ENCODE results near the gene PXN. TPM values are rescaled to one million over a fixed set of nuclear protein-coding genes. Genes with fewer than 3 reads are reported as not detected.
"Not testable (repeated sequence)": the region's sequence is repeated elsewhere in the genome, so short reads cannot be mapped to it uniquely, and the experiment has no call there.

PXN gene
- total RNA-seq, 2 experiments from 2014 or later: 74.0 to 75.0 TPM

DNA sequence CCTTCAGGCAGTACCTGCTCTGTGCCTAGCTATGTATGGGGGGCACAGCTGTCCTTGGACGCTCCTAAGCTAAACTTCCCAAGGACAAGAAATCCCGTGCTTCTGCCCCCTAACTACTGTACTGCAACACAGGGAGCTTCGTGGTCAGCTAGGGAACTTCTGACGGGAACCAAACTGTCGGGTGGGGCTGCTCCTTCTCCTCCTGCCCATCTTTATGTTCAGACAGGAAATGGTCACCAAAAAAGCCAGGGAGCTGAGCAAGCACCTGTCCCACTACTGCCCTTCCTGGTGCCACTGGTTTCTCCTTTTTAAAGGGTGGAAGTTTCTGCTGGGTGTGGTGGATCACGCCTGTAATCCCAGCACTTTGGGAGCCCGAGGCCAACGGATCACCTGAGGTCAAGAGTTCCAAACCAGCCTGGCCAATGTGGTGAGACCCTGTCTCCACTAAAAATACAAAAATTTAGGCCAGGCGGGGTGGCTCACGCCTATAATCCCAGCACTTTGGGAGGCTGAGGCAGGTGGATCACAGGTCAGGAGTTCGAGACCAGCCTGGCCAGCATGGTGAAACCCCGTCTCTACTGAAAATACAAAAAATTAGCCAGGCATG is 26.6 kb downstream of the PXN start:
- Mint-ChIP-seq H3K27ac (peak overlapping the region; percentile 23), H3K27me3 (no peaks in the 10 kb centered on the region), H3K4me1 (ENCODE audit: low read depth) (peaks cover 80% of the 10 kb centered on the region), H3K9me3 (no peaks in the 10 kb centered on the region), H3K4me3 (no peak overlapping the region), H3K36me3 (no peaks in the 10 kb centered on the region)
- intact Hi-C loops (cut with micrococcal nuclease): no loop called here
- CTCF ChIA-PET: interaction anchor here (2.1 to 10.8 kb wide), 3 partner anchors 10 to 26 kb away, joined by 9 to 111 read pairs (median 57); partner anchors contain the start of gene PXN
- no peak for DNase-seq
- POLR2A ChIA-PET: interaction anchor here (1.0 to 3.8 kb wide), 4 partner anchors 13 to 53 kb away, joined by 3 to 21 read pairs (median 4); partner anchors contain the start of genes RNU4-1 and RNU4-2

DNA sequence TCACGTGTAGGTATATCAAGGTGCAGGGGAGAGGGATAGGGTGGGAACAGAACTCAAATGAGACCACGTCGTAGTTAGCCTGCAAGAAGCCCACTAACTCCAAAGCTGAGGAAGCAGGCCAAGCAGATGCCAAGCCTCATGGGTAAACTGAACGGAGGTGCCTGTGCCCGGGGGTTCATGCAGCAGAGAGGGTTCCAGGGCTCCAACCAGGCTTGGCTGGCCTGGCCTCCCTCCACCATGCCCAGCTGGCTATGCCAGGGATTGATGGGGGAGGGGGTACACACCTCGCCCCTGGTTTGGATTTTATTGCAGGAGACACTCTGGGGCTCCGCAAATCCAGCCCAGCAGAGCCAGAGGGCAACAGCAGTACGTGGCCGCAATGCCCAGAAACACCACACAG is 27.3 kb downstream of the PXN start:
- H3K27ac Mint-ChIP-seq: peak overlapping the region; percentile 33
- ChIA-PET CTCF (interaction anchor here (2.1 to 10.8 kb wide), 3 partner anchors 9 to 27 kb away, joined by 9 to 111 read pairs (median 57); partner anchors contain the start of gene PXN), POLR2A (interaction anchor here (1.0 to 3.8 kb wide), 3 partner anchors 14 to 54 kb away, joined by 3 to 21 read pairs (median 4); partner anchors contain the start of genes RNU4-1 and RNU4-2)
- DNase-seq: no peak
- peaks cover 83% of the 10 kb centered on the region for H3K4me1 Mint-ChIP-seq (ENCODE audit: low read depth)
- no peaks in the 10 kb centered on the region for H3K27me3 Mint-ChIP-seq
- H3K9me3 Mint-ChIP-seq: no peaks in the 10 kb centered on the region
- intact Hi-C loops (cut with micrococcal nuclease): no loop called here
- no peak overlapping the region for H3K4me3 Mint-ChIP-seq
- H3K36me3 Mint-ChIP-seq: no peaks in the 10 kb centered on the region

GRCh38 chr12:120237360-120238171 is 28.0 kb downstream of the PXN start:
- no peak overlapping the region for H3K4me3 Mint-ChIP-seq
- CTCF ChIA-PET: interaction anchor here (2.1 to 10.8 kb wide), 4 partner anchors 9 to 27 kb away, joined by 7 to 111 read pairs (median 33); partner anchors contain the start of gene PXN
- no peaks in the 10 kb centered on the region for H3K36me3 Mint-ChIP-seq
- POLR2A ChIA-PET: interaction anchor here (1.0 to 3.8 kb wide), 3 partner anchors 14 to 54 kb away, joined by 3 to 21 read pairs (median 4); partner anchors contain the start of genes RNU4-1 and RNU4-2
- peaks cover 85% of the 10 kb centered on the region for H3K4me1 Mint-ChIP-seq (ENCODE audit: low read depth)
- no peak for DNase-seq
- H3K27me3 Mint-ChIP-seq: no peaks in the 10 kb centered on the region
- intact Hi-C loops (cut with micrococcal nuclease): no loop called here
- peak overlapping the region; percentile 33 for H3K27ac Mint-ChIP-seq
- no peaks in the 10 kb centered on the region for H3K9me3 Mint-ChIP-seq

- POLR2A ChIA-PET: interaction anchor here (3.8 kb wide), 1 partner anchor 55 kb away, joined by 21 read pairs; the partner anchor contains the start of genes RNU4-1 and RNU4-2
Measured at GRCh38 chr12:120236809-120237208, 28.7 kb downstream of the PXN start.

DNA sequence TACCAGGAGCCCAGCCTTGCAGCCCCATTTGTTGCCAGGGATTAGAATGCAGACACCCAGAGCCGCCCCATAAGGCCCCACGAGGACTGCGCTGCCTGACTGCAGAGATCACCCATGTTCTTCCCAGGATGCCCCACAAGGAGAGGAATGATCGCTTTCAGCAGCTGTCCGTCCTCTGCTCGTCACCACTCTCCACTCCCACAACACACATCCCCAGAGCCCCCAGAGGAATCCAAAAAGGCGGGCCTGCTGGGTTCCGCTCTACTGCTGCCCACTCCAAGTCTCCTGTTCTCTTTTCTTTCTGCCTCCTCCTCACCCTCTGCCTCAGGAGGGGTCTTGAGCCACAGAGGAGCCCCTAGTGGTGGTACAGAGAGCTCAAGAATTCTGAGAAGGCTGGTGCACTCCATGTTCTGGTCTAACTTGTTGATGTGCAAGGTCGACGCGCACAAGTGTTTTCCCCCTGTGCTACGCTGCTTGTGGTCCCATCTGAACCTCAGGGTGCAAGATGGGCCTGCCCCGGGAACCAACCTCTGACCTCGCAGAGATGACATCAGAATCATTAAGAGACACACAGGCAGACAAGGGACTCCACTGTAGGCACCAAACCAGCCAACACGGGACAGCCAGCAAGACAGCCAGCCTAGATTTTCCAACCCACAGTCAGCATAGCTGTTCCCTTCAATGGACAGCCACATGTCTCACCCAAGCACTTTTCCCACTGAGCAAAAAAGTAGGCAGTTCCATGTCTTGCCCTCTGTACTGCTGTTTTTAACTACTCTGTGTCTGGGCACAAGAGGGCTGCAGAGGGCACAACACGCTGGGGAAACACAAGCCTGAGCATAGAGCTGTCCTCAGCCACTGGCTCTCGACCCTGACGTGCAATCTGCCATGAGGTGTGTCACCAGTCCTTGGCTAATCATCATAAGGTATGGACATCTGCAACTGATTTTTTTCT is 29.9 kb downstream of the PXN start:
- H3K9me3 Mint-ChIP-seq: no peaks in the 10 kb centered on the region
- no peak overlapping the region for H3K4me3 Mint-ChIP-seq
- ChIA-PET POLR2A (interaction anchor here (0.6 to 1.8 kb wide), 6 partner anchors 17 to 57 kb away, joined by 3 to 15 read pairs (median 3); partner anchors contain the start of genes RNU4-1, RNU4-2 and RPLP0), CTCF (interaction anchor here (0.6 to 10.8 kb wide), 17 partner anchors 7 to 1955 kb away, joined by 3 to 111 read pairs (median 4); partner anchors contain the start of genes PXN, RNU4-1, RNU4-2 and RPLP0)
- H3K36me3 Mint-ChIP-seq: no peaks in the 10 kb centered on the region
- H3K27ac Mint-ChIP-seq: peak overlapping the region; percentile 67
- DNase-seq: peak; percentile 34
- intact Hi-C loops (cut with micrococcal nuclease): no loop called here
- peaks cover 86% of the 10 kb centered on the region for H3K4me1 Mint-ChIP-seq (ENCODE audit: low read depth)
- no peaks in the 10 kb centered on the region for H3K27me3 Mint-ChIP-seq

More at GRCh38 chr12:120236809-120237208, 28.7 kb downstream of the PXN start:
- CTCF ChIA-PET: interaction anchor here (1.3 to 10.8 kb wide), 5 partner anchors 8 to 28 kb away, joined by 4 to 111 read pairs (median 7); partner anchors contain the start of gene PXN
- H3K4me1 Mint-ChIP-seq (ENCODE audit: low read depth): peaks cover 86% of the 10 kb centered on the region
- H3K36me3 Mint-ChIP-seq; H3K27ac Mint-ChIP-seq; H3K27me3 Mint-ChIP-seq; intact Hi-C loops (cut with micrococcal nuclease); DNase-seq; H3K9me3 Mint-ChIP-seq; H3K4me3 Mint-ChIP-seq: not testable (repeated sequence)

- CTCF ChIA-PET: interaction anchor here (1.0 to 10.8 kb wide), 13 partner anchors 6 to 57 kb away, joined by 3 to 111 read pairs (median 4); partner anchors contain the start of genes PXN, RNU4-1, RNU4-2 and RPLP0
- intact Hi-C loops (cut with micrococcal nuclease): no loop called here
- H3K27me3 Mint-ChIP-seq: no peaks in the 10 kb centered on the region
- peak; percentile 35 for DNase-seq
- POLR2A ChIA-PET: interaction anchor here (0.6 to 1.8 kb wide), 5 partner anchors 18 to 58 kb away, joined by 3 to 15 read pairs (median 3); partner anchors contain the start of genes RNU4-1, RNU4-2 and RPLP0
- H3K9me3 Mint-ChIP-seq: no peaks in the 10 kb centered on the region
- H3K4me3 Mint-ChIP-seq: no peak overlapping the region
- no peaks in the 10 kb centered on the region for H3K36me3 Mint-ChIP-seq
- peaks cover 86% of the 10 kb centered on the region for H3K4me1 Mint-ChIP-seq (ENCODE audit: low read depth)
- H3K27ac Mint-ChIP-seq: peak overlapping the region; percentile 62
Measured at GRCh38 chr12:120234643-120235368, 30.7 kb downstream of the PXN start.

DNA sequence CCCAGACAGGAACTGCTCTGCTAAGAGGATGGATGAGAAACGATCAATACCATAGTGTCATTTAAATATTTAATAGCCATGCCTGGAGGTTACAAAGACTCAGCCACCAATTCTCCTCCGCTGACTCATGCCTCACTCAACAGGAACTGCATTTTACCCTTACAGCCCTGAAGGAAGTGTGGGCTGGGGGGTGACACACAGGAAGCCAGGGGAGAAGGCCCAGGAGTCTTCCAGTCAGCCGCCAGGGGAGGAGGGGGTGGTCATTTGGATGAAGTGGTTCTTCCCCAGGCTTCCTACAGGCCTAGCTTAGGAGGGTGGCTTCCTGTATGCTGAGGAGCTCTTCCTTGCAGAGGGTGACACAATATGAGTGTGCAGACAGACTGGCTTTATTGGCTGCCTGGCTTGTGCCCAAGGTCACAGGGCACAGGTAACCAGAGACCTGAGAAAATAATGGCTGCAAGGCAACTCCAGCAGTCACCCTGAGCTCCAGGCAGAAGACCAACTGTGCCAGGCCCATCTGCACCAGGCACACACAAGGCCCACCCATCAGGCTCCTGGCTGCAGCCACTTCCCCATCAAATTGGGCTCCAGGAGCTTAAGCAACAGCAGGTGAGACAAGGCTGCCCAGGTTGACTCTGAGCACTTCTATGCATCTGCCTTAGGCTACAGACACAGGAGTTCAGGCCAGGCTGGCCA is 34.1 kb downstream of the PXN start:
- POLR2A ChIA-PET: interaction anchor here (0.6 to 9.6 kb wide), 8 partner anchors 12 to 109 kb away, joined by 3 to 261 read pairs (median 6); partner anchors contain the start of genes PXN, RNU4-1, RNU4-2 and RPLP0
- CTCF ChIA-PET: interaction anchor here (0.7 to 12.1 kb wide), 11 partner anchors 9 to 304 kb away, joined by 3 to 614 read pairs (median 7); partner anchors contain the start of genes PXN, RNU4-1, RNU4-2 and RPLP0
- Mint-ChIP-seq H3K4me3 (peak overlapping the region; percentile 42), H3K27me3 (no peaks in the 10 kb centered on the region), H3K4me1 (ENCODE audit: low read depth) (peaks cover 92% of the 10 kb centered on the region), H3K9me3 (no peaks in the 10 kb centered on the region), H3K27ac (peak overlapping the region; percentile 93), H3K36me3 (no peaks in the 10 kb centered on the region)
- DNase-seq: peak; percentile 93
- intact Hi-C loops (cut with micrococcal nuclease): loop anchor here (1.0 to 2.0 kb wide), 4 partner anchors 21 to 207 kb away; partner anchors contain the start of genes COX6A1, RNU4-2 and RPLP0

DNA sequence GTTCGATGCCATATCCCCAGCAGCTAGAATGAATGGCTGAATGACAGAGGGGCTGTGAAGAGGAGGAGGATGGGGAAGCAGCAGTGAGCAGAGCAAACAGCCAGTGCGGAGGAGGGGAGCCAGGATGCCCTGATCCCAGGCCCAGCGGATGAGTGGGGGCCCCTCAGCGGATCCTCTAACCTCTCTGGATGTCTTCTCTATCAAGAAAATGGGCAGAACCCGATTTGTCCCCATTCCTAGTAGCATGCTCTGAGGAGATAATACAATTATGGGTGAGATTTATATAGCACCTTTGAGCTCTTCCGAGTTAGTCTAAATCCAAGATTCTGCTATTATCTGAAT is 34.6 kb downstream of the PXN start:
- POLR2A ChIA-PET: interaction anchor here (0.6 to 9.6 kb wide), 7 partner anchors 12 to 109 kb away, joined by 3 to 261 read pairs (median 14); partner anchors contain the start of genes PXN, RNU4-1, RNU4-2 and RPLP0
- peaks cover 94% of the 10 kb centered on the region for H3K4me1 Mint-ChIP-seq (ENCODE audit: low read depth)
- no peaks in the 10 kb centered on the region for H3K27me3 Mint-ChIP-seq
- no peak for DNase-seq
- CTCF ChIA-PET: interaction anchor here (0.8 to 12.1 kb wide), 10 partner anchors 9 to 305 kb away, joined by 3 to 614 read pairs (median 12); partner anchors contain the start of genes PXN, RNU4-1, RNU4-2 and RPLP0
- no peaks in the 10 kb centered on the region for H3K9me3 Mint-ChIP-seq
- peak overlapping the region; percentile 42 for H3K4me3 Mint-ChIP-seq
- peak overlapping the region; percentile 93 for H3K27ac Mint-ChIP-seq
- H3K36me3 Mint-ChIP-seq: no peaks in the 10 kb centered on the region
- intact Hi-C loops (cut with micrococcal nuclease): loop anchor here (1.0 to 2.0 kb wide), 4 partner anchors 21 to 208 kb away; partner anchors contain the start of genes COX6A1, RNU4-2 and RPLP0

GRCh38 chr12:120230326-120230973 is 35.1 kb downstream of the PXN start:
- intact Hi-C loops (cut with micrococcal nuclease): loop anchor here (2.0 kb wide), 1 partner anchor 208 kb away; the partner anchor contains the start of gene COX6A1

More at GRCh38 chr12:120230326-120230973, 35.1 kb downstream of the PXN start:
- H3K36me3 Mint-ChIP-seq: no peaks in the 10 kb centered on the region
- H3K27me3 Mint-ChIP-seq: no peaks in the 10 kb centered on the region
- H3K4me3 Mint-ChIP-seq: peak overlapping the region; percentile 42
- no peak for DNase-seq
- CTCF ChIA-PET: interaction anchor here (0.9 to 12.1 kb wide), 10 partner anchors 10 to 305 kb away, joined by 3 to 614 read pairs (median 12); partner anchors contain the start of genes PXN, RNU4-1, RNU4-2 and RPLP0
- peaks cover 94% of the 10 kb centered on the region for H3K4me1 Mint-ChIP-seq (ENCODE audit: low read depth)
- H3K9me3 Mint-ChIP-seq: no peaks in the 10 kb centered on the region
- peak overlapping the region; percentile 93 for H3K27ac Mint-ChIP-seq
- POLR2A ChIA-PET: interaction anchor here (2.0 to 9.6 kb wide), 4 partner anchors 29 to 61 kb away, joined by 14 to 261 read pairs (median 42); partner anchors contain the start of genes PXN, RNU4-1, RNU4-2 and RPLP0

Data from activated CD4-positive, alpha-beta memory T cell treated with anti-CD3 and anti-CD28 coated beads for 36 hours (primary cell).